Right kidney (tissue), 1 donor: Measurements from ENCODE around the gene TUBGCP6.

Experiments
- DNase-seq: peaks from one replicate; pipeline ENCODE4 v3.0.0-alpha.2; 2016

TUBGCP6 gene

DNA sequence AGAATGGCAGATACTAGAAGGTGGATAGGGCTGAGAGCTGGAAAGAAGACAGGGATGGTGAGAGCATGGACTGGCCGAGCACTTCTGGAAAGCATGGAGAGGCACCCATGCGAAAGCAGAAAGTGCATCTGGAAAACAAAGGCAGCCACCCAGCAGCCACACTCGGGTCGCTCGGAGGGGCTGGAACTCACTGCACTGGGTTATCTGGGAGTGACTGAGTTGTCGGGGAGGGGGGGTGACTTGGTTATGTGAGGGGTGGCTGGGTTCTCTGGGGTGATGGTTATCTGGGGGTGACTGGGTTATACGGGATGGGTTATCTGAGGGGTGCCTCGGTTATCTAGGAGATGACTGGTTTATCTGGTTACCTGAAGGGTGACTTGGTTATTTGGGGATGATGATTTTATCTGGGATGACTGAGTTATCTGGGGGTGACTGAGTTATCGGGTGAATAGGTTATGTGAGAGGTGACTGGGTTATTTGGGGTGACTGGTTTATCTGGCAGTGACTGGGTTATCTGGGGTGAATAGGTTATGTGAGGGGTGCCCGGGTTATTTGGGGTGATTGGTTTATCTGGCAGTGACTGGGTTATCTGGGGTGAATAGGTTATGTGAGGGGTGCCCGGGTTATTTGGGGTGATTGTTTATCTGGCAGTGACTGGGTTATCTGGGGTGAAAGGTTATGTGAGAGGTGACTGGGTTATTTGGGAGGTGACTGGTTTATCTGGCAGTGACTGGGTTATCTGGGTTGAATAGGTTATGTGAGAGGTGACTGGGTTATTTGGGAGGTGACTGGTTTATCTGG is 76.9 kb downstream of the TUBGCP6 start:
- no peak for DNase-seq
